Mucosa of descending colon (tissue), 3 donors: ENCODE data around the gene P4HA2. TPM values are rescaled to one million over a fixed set of nuclear protein-coding genes. Genes with fewer than 3 reads are reported as not detected.

Source experiments
- ATAC-seq: fragments of 200-7000 bp; cut with Tn5 transposase; one replicate; pipeline ENCODE4 v1.9.1; 2020; ENCODE audit warnings: mild to moderate bottlenecking, moderate library complexity
- DNase-seq, 3 donors: peaks; one replicate each; pipeline ENCODE4 v3.0.0-alpha.2; 2020
- H3K36me3 ChIP-seq: fragments of 200-600 bp; one replicate; pipeline ENCODE4 v1.8.0; 2021; ENCODE audit warnings: low read depth, mild to moderate bottlenecking
- H3K4me1 ChIP-seq: fragments of 200-600 bp; one replicate; pipeline ENCODE4 v1.8.0; 2021; ENCODE audit warnings: low read depth, mild to moderate bottlenecking
- H3K4me3 ChIP-seq: fragments of 200-600 bp; one replicate; pipeline ENCODE4 v1.8.0; 2021; ENCODE audit warnings: mild to moderate bottlenecking
- H3K9me3 ChIP-seq: fragments of 200-600 bp; one replicate; pipeline ENCODE4 v1.8.0; 2021; ENCODE audit warnings: mild to moderate bottlenecking
- CTCF ChIP-seq: fragments of 200-600 bp; IDR thresholded peaks from one replicate; pipeline ENCODE4 v1.8.0; 2022; ENCODE audit warnings: antibody characterized with exemption, mild to moderate bottlenecking
- intact Hi-C, 2 donors: fragments of 100-400 bp; cut with DNase I in 1 of 2; cut with micrococcal nuclease in 1 of 2; formaldehyde crosslinking; loops; one replicate each; pipeline versions ENCODE4 v1.11.0 to v1.11.1; 2022; cut with DNase I, micrococcal nuclease
- total RNA-seq, 3 donors: library from RNA; stranded (reverse); fragmentation: NEBNext Ultra II Directional in 2 of 3; extraction: Animal tissue kit (Norgen Biotek cat#: 25700) in 2 of 3; gene quantifications; one replicate each; pipeline versions ENCODE4 v1.2.1 to v1.2.4, GENCODE V29; 2021 to 2023
- donor health status: DM: no; HTN: no; CAD: no; lungs with moderate emphysema.
- donor health status: DM: no; HTN: no; CAD: no.
- donor health status: DM: no; HTN: yes; CAD: no.

P4HA2 gene
- total RNA-seq, 3 donors from 2014 or later, result 47.0 to 65.0 (median 56.1) TPM

GRCh38 chr5:132228241-132229035, 785 bp upstream of the P4HA2 start:
- Histone ChIP-seq H3K4me1 (peaks cover 30% of the 10 kb centered on the region), H3K9me3 (no peaks in the 10 kb centered on the region), H3K4me3 (peak overlapping the region; percentile 65), H3K36me3 (no peaks in the 10 kb centered on the region)
- no peak for ATAC-seq
- intact Hi-C loops, result no loop called here
- no peak for TF ChIP-seq CTCF
- DNase-seq, result peak in 2 of 3 donors; percentile 19 to 45

- no peak for DNase-seq
- intact Hi-C loops, result no loop called here
- H3K36me3 ChIP-seq, result no peaks in the 10 kb centered on the region
- TF ChIP-seq CTCF, result no peak
- H3K4me3 ChIP-seq, result peak overlapping the region; percentile 65
- no peak for ATAC-seq
- H3K4me1 ChIP-seq, result peaks cover 35% of the 10 kb centered on the region
- no peaks in the 10 kb centered on the region for H3K9me3 ChIP-seq
These were observed 493 bp downstream of the P4HA2 start for GRCh38 chr5:132227235-132227484.

GRCh38 chr5:132226516-132227234, 978 bp downstream of the P4HA2 start:
- ATAC-seq (no peak), DNase-seq (peak in 1 of 3 donors; percentile 38)
- no peaks in the 10 kb centered on the region for H3K9me3 ChIP-seq
- peak overlapping the region; percentile 65 for H3K4me3 ChIP-seq
- intact Hi-C loops, result no loop called here
- H3K4me1 ChIP-seq, result peaks cover 36% of the 10 kb centered on the region
- no peaks in the 10 kb centered on the region for H3K36me3 ChIP-seq
- TF ChIP-seq CTCF, result no peak

- no peak overlapping the region for H3K4me3 ChIP-seq
- intact Hi-C loops, result no loop called here
- ATAC-seq (peak; percentile 22), DNase-seq (peak; percentile 79 to 89 (median 86))
- no peak for TF ChIP-seq CTCF
- no peaks in the 10 kb centered on the region for H3K36me3 ChIP-seq
- no peaks in the 10 kb centered on the region for H3K9me3 ChIP-seq
- peaks cover 36% of the 10 kb centered on the region for H3K4me1 ChIP-seq
These were observed 2.3 kb downstream of the P4HA2 start for GRCh38 chr5:132225165-132226032.

- intact Hi-C loops, result no loop called here
- no peaks in the 10 kb centered on the region for H3K36me3 ChIP-seq
- no peaks in the 10 kb centered on the region for H3K9me3 ChIP-seq
- no peak for TF ChIP-seq CTCF
- peaks cover 36% of the 10 kb centered on the region for H3K4me1 ChIP-seq
- no peak for ATAC-seq
- no peak for DNase-seq
- H3K4me3 ChIP-seq, result no peak overlapping the region
These were observed 2.9 kb downstream of the P4HA2 start for GRCh38 chr5:132224716-132225115.
